ENCODE measurements around the gene DENND4B.
A peak's percentile ranks its signal among the peaks of the same experiment; 100 is the strongest.

Gene DENND4B

GRCh38 chr1:153977250-153978240 lies 31.0 kb upstream of the DENND4B start, which contains the start of gene JTB:
TSS of gene JTB (minus strand) at chr1:153977674. CDS start at chr1:153977252, 422 bp downstream.
- peak; percentile 84 for DNase-seq (ENCODE audit: low read depth)
- TF ChIP-seq CTCF (conservative IDR thresholded peaks at IDR 0.05; ENCODE audit: low read depth, low read length): no peak
- peak within 1 kb of the TSS; percentile 96 for H3K4me3 ChIP-seq (ENCODE audit: low read depth, low read length)

- peak overlapping the region; percentile 96 for H3K4me3 ChIP-seq (ENCODE audit: low read depth, low read length)
- no peak for DNase-seq (ENCODE audit: low read depth)
- TF ChIP-seq CTCF (conservative IDR thresholded peaks at IDR 0.05; ENCODE audit: low read depth, low read length): no peak
Measured at GRCh38 chr1:153976819-153977249, 30.3 kb upstream of the DENND4B start.

- TF ChIP-seq CTCF (conservative IDR thresholded peaks at IDR 0.05; ENCODE audit: low read depth, low read length): no peak
- H3K4me3 ChIP-seq (ENCODE audit: low read depth, low read length): no peak overlapping the region
- no peak for DNase-seq (ENCODE audit: low read depth)
Measured at GRCh38 chr1:153973525-153973924, 27.0 kb upstream of the DENND4B start.

- no peak for DNase-seq (ENCODE audit: low read depth)
- H3K4me3 ChIP-seq (ENCODE audit: low read depth, low read length): no peak overlapping the region
- no peak for TF ChIP-seq CTCF (conservative IDR thresholded peaks at IDR 0.05; ENCODE audit: low read depth, low read length)
Measured at GRCh38 chr1:153973071-153973470, 26.6 kb upstream of the DENND4B start.

- DNase-seq (ENCODE audit: low read depth): no peak
- TF ChIP-seq CTCF (conservative IDR thresholded peaks at IDR 0.05; ENCODE audit: low read depth, low read length): no peak
- H3K4me3 ChIP-seq (ENCODE audit: low read depth, low read length): no peak overlapping the region
Measured at GRCh38 chr1:153970346-153970745, 23.8 kb upstream of the DENND4B start.

- no peak overlapping the region for H3K4me3 ChIP-seq (ENCODE audit: low read depth, low read length)
Measured at GRCh38 chr1:153968972-153969371, 22.5 kb upstream of the DENND4B start.

More at GRCh38 chr1:153968972-153969371, 22.5 kb upstream of the DENND4B start:
- no peak for DNase-seq (ENCODE audit: low read depth)
- no peak for TF ChIP-seq CTCF (conservative IDR thresholded peaks at IDR 0.05; ENCODE audit: low read depth, low read length)

Data from choroid plexus epithelial cell (primary cell).